Smooth muscle cell of the brain vasculature (primary cell): ENCODE data around the gene CLBA1.
"Not testable (repeated sequence)": the region's sequence is repeated elsewhere in the genome, so short reads cannot be mapped to it uniquely, and the experiment has no call there.

Source experiments
- DNase-seq: peaks from one replicate; pipeline ENCODE4 v3.0.0-alpha.2; 2012; ENCODE audit warnings: low read depth, low spot score

Gene CLBA1

DNA sequence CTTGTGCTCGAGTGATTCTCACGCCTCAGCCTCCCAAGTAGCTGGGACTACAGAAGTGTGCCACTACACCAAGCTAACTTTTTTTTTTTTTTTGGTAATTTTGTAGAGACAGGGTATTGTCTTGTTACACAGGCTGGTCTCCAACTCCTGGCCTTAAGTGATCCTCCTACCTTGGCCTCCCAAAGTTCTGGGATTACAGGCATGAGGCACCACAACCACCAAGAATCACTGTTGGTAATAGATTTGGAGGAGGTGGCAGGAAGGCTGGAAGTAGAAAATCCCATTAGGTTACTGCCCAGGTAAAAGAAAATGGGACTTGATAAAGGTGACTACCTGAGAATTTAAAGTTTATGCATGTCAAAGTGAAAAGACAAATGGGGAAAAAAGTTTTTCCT lies 36.7 kb downstream of the CLBA1 start:
- no peak for DNase-seq

DNA sequence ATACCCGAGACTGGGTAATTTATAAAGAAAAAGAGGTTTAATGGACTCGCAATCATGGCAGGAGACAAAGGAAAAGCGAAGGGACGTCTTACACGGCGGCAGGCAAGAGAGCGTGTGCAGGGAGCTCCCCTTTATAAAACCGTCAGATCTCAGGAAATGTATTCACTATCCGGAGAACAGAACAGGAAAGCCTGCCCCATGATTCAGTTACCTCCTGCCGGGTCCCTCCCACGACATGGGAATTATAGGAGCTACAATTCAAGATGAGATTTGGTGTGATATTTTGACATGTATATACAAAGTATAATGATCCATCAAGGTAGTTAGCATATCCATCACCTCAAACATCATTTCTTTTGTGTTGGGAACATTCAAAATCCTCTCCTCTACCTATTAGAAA lies 37.6 kb downstream of the CLBA1 start:
- no peak for DNase-seq

DNA sequence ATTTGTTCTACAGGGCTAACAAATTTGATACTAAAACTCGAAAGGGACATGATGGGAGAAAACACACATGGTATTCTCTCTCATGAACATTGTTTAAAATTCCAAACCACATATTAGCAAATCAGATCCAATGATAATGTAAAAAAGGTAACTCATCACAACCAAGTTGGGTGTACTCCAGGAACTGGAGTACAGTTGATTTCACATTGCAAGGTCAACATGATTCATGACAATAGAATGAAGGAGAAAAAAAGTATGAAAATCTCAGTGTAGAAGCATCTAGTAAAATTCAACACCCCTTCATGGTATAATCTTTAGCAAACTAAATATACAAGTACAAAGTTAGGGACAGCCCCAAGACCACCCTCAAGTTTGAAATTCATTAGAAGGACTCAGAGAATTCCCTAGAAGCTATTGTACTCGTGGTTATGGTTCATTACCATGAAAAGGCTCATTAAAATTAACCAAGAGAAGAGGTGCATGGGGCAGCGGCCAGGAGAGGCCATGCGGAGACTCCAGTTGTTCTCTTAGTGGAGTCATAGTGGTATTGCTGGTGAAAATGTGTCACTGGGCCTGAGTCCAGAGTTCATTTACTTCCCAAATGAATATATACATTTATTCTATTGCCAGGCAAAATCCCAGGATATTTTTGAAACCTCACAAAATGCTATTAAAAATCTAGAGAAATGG lies 38.3 kb downstream of the CLBA1 start:
- no peak for DNase-seq

DNA sequence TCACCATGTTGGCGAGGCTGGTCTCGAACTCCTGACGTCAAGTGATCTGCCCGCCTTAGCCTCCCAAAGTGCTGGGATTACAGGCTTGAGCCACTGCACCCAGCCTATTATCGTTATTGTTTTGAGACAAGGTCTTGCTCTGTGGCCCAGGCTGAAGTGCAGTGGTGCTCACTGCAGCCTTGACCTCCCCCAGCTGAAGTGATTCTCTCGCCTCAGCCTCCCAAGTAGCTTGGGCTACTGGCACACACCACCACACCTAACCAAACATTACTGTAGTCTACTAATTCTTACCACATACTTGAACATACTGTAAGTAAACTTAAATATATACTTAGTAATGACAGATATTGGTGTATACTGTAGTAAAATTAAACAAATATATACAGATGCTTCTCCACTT lies 39.8 kb downstream of the CLBA1 start:
- no peak for DNase-seq

DNA sequence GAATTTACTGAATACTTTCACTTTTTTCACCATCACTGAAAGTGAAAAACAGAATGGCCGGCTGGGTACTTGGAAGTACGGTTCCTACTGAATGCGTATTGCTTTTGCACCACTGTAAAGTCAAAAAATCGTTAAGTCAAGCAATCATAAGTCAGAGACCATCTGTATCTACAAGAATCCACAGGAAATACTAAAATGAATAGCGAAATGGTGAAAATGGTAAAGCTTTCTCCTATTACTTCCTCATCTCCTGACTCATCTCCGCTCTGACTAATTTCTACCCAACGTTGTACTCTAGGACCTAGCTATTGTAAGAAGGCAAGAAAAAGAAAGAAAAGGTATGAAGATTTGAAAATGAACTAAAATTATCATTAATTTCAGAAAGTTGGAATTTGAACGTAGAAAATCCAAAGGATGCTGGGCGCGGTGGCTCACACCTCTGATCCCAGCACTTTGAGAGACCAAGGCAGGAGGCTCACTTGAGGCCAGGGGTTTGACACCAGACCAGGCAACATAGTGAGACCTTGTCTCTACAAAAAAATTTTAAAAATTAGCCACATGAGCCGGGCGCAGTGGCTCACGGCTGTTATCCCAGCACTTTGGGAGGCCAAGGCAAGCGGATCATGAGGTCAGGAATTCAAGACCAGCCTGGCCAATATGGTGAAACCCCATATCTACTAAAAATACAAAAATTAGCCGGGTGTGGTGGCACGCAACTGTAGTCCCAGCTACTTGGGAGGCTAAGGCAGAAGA lies 40.6 kb downstream of the CLBA1 start:
- DNase-seq: no peak

DNA sequence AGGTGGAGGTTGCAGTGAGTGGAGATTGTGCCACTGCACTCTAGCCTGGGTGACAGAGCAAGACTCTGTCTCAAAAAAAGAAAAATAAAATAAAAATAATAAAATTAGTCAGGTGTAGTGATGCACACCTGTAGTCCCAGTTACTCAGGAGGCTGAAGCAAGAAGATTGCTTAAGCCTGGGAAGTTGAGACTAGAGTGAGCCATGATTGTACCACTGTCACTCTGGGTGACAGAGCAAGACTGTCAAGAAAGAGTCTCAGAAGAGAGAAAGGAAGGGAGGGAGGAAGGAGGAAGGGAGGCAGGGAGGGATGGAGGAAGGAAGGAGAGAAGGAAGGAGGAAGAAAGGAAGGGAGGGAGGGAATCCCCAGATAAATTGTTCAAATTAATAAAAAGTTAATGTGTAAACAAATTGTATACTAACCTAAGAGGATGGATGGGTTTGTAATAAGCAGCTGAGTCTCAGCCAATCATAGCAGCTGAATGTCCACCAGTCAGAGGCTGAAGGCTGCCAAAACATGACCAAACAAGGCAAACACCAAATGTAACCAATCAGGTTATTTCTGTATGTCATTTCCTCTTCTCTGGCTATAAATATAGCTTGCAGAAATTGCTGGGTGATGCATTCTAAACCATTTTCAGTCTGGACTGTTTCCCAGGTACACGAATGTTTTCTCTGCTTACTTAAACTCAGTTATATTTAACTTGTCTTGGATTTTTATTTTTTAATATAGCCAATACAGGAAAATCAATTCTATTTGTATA lies 41.4 kb downstream of the CLBA1 start:
- no peak for DNase-seq

DNA sequence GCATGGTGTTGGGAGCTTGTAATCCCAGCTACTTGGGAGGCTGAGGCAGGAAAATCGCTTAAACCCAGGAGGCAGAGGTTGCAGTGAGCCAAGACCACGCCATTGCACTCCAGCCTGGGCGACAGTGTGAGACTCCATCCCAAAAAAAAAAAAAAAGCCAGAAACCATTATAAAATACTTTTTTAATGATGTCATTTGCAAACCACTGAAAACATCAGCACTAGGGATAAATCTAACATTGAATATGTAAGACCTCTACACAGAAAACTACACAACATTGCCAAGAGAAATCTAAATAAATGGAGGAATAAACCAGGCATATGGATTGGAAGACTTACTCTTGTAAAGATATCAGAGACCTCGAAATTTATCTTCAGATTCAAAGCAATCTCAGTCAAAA lies 42.1 kb downstream of the CLBA1 start:
- not testable (repeated sequence) for DNase-seq

DNA sequence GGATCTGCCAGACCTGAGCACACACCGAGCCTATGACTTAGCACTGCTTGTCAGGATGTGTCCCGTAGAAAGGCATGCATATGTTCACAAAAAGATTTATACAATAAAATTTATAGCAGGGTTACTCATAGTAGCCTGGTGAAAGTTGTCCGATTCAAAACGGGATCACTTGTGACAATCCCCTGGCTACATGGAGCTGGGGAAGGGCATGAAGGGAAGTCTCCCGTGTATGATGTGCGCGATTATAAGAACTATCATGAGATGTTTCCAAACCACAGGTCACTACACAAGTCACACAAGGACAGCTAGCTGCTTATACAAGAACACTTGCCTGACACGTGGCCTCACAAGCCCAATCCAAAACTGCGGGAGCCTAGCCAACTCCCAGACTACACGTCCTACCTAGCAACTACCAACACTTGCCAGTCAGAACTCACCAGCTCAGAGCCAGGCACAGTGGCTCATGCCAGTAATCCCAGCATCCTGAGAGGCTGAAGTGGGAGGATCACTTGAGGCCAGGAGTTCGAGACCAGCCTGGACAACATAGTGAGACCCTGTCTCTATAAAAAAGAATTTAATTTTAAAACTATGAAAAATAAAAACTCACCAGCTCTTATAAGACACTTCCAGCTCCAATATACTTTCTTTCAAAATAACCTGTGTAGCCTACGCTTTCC lies 42.8 kb downstream of the CLBA1 start:
- DNase-seq: no peak

DNA sequence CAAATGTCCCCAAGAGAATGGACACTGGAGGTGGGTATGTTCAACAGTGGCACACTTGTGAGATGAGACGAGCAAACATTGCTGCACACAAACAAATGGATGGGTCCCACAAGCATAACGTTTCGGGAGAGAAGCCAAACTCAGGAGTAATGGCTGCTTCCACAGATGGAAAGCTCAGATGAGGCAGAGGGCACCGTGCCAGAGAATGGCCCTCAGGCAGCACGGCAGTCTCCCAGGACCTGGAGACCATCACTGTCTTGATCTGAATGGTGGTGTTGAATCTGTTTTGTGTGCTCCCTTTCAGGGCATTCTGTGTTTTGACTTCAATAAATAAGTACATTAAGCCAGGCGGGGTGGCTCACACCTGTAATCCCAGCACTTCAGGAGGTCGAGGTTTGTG lies 43.8 kb downstream of the CLBA1 start:
- no peak for DNase-seq

DNA sequence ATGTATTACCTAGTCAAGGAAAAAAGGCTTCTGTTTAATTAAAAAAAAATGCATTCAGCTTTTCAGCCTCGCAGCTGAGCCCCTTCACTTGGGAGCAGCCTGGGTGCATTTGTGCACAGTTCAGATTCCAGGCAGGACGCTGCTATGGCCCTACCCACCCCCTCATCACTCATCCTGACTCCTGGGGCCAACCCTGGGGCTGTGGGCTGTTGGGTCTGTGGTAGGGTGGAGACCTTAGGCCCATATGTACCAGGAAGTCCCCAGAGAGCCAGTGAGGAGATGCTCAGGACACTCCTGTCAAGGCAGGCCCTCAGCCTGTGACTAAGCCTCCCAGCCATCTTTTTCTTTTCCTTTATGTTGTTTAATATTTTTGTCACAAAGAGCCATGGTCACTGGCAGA lies 44.6 kb downstream of the CLBA1 start:
- no peak for DNase-seq

DNA sequence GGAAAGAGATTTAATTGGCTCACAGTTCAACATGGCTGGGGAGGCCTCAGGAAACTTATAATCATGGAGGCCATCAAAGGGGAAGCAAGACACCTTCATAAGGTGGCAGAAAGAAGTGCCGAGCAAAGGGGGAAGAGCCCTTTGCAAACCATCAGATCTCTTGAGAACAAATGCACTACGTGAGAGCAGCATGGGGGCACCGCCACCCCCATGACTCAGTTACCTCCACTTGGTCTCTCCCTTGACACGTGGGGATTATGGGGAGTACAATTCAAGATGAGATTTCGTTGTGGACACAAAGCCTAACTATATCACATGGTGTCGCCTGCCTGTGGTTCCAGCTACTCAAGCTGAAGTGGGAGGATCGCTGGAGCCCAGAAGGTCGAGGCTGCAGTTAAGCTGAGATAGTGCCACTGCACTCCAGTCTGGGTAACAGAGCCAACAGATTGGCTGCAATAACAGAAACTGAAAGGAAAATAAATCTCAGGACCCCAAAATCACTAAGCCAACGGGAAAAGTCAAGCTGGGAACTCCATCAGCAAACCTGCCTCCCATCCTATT lies 45.3 kb downstream of the CLBA1 start:
- no peak for DNase-seq

DNA sequence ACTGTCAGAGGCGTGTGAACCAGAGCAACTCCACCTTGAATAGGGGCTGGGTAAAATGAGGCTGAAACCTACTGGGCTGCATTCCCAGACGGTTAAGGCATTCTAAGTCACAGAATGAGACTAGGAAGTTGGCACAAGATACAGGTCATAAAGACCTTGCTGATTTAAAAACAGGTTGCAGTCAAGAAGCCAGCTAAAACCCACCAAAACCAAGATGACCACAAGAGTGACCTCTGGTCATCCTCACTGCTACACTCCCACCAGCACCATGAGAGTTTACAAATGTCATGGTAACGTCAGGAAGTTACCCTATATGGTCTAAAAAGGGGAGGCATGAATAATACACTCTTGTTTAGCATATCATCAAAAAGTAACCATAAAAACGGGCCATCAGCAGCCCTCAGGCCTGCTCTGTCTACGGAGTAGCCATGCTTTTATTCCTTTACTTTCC lies 46.9 kb downstream of the CLBA1 start:
- DNase-seq: not testable (repeated sequence)

DNA sequence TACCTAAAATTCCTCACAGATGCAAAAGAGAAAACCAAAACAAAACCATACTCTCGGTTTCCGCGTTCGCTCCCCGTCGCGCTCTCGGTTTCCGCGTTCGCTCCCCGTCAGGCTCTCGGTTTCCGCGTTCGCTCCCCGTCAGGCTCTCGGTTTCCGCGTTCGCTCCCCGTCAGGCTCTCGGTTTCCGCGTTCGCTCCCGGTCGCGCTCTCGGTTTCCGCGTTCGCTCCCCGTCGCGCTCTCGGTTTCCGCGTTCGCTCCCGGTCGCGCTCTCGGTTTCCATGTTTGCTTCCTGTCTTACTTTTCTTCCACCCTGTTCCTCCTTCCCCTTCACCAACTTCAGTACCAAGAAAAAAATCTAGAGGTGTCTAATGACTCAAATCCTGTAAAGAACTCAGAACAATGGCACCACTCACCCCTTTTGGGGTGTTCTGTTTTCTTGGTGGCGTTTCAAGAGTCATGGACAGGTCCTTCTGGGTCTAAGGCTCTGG lies 47.9 kb downstream of the CLBA1 start:
- not testable (repeated sequence) for DNase-seq

DNA sequence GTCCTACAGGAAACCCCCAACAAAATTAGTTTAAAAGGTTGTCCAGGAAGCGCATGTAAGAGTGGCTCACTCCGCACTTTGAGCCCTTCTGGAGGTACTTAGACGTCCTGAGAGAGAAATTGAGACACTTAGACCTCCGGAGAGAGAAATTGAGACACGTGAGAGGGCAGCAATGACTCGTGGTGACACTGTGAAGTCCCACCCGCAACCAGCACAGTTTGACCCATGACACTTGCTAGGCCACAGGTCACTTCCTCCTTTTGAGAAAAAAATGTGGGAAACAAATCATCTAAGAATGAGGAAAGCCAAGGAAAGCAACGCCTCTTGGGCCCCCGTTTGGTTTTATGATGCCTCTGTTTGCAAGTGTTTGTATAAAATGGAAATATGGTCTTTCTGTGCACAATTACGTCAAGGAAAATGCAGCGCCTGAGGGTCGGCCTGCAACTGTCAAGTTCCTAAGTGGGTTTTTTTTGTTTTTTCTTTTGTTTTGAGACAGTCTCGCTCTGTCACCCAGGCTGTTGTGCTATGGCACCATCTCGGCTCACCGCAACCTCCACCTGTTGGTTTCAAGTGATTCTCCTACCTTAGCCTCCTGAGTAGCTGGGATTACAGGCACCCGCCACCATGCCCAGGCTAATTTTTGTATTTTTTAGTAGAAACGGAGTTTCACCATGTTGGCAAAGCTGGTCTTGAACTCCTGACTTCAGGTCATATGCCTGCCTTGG lies 48.9 kb downstream of the CLBA1 start:
- DNase-seq: no peak

DNA sequence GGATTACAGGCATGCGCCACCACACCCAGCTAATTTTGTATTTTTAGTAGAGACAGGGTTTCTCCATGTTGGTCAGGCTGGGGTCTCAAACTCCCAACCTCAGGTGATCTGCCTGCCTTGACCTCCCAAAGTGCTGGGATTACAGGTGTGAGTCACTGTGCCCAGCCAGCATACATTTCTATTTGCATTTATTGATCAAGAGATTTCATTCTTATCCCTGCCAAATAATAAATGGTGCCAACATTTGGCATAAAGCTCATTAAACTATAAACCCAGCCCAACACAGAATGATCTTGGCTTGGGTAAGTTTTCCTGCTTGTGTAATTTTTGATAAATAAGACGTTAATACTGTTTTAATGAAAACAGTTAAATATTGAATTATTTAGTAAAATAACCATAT lies 50.0 kb downstream of the CLBA1 start:
- not testable (repeated sequence) for DNase-seq

DNA sequence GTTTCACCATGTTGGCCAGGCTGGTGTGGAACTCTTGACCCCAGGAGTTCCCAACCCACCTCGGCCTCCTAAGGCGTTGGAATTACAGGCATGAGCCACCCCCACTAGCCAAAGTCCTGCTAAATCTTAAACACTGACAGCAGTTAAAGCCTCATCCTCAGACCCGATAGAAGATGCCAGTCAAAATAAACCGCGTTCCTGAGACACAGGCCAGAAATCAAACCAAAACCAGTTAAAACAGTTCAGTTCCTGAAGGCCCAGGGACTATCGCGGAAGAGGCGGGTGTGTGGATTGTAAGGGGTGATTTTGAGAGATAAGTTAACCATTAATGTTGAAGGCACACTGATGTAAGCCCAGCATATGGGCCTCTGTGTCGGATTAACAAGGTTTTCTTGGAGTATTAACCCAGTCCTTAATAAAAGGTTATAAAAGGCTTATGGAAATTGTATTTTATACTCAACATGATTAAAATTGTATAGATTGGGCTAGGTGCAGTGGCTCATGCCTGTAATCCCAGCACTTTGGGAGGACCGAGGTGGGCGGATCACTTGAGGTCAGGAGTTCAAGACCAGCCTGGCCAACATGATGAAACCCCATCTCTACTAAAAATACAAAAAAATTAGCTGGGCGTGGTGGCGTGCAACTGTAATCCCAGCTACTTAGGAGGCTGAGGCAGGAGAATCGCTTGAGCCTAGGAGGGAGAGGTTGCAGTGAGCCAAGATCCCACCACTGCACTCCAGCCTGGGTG lies 54.0 kb downstream of the CLBA1 start:
- no peak for DNase-seq

DNA sequence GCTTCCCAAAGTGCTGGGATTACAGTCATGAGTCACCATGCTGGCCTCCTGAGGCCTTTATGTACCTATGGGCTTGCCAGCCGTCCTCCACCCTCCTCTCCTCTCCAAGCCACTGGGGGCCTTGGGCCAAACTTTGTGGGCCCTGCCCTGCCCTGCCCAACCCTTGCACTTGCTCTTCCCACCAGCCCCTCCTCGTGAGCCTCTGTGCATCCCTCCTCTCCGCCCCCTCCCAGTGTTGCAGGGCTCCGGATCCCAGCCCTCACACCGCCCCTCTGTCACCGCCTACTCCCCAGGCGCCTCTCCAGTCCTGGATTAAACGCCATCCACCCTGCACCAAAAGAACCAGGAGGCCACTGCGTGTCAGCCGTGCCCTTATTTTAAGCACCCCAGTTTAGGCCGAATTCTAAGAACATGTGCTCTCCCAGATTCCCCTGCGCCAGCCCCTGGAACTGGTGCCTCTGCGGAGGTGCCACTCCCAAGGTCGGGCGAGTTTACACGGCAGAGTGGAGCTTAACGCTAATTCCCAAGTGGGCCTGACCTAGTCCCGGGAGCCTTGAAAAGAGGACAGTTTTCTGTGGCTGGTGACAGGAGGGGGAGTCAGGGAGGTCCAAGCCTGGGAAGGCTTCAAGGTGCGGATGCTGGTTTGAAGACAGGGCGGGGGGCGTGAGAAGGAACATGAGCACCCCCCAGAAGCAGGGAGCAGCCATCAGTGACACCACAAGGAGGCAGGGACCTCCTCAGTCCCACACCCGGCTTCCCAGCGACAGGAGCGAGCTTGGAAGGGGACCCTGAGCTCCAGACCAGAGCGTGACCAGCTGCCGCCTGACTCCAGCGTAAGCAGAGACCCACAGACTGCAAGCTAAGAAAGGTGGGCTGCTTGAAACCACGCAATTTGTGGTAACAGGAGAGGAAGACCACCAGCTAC lies 56.5 kb downstream of the CLBA1 start:
- no peak for DNase-seq

DNA sequence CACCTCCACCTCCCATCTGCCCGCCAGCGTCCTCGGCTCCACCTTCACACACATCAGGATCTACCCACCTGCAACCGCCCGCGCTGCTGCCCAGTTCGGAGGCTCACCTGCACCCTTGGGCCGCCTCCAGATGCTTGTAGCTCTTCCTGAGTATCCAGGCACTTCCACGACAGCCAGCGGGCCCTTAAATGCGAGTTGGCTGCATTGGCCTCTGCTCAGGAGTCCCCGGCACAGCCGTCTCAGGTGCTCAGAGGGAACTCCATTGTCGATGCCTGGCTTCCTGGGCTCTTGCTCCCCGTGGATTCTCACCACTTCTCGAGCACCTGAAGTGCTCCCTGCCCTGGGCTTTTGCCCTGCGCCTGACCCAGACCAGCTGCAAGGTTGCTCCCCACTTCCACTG lies 57.2 kb downstream of the CLBA1 start:
- DNase-seq: no peak

DNA sequence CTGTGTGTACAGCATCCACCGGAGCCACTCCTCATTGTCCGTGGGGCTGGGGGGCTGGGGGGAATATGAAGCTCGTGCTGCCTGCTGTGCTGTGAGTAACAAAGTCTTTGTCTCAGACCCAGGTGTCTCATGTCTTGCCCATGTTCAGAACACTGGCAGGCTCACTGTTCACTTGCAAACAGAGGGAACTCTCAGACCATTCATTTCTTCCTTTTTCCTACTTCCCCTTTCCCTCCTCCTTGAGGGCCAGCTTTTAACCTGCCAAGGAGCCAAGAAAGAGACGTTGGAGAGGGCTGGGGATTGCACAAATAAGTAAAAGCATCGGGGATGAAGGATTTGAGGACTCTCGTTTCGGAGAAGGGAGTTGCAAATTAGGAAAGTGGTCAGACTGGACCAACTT lies 58.1 kb downstream of the CLBA1 start:
- no peak for DNase-seq
